MM.1S (cell line): ENCODE data around the gene KLF6.

Experiments used
- DNase-seq: peaks from one replicate; pipeline ENCODE4 v3.0.0-alpha.2; 2015
- H2AFZ ChIP-seq: fragments of 300-600 bp; sonication (generic); 2 replicates; pipeline ENCODE4 v1.6.0; 2016; ENCODE audit warnings: antibody characterized with exemption, low read length
- H3F3A ChIP-seq: fragments of 300-600 bp; sonication (generic); 2 replicates; pipeline ENCODE4 v1.6.1; 2016; ENCODE audit warnings: mild to moderate bottlenecking, antibody characterized with exemption, low read length, moderate library complexity, mixed read lengths; ENCODE audit not compliant: insufficient read depth
- H3K27ac ChIP-seq: fragments of 300-600 bp; sonication (generic); 2 replicates; pipeline ENCODE4 v1.5.1; 2016; ENCODE audit warnings: mild to moderate bottlenecking, low read length
- H3K27me3 ChIP-seq: fragments of 300-600 bp; sonication (generic); replicated peaks from 2 replicates; pipeline ENCODE4 v1.6.0; 2016; ENCODE audit warnings: low read length; ENCODE audit not compliant: insufficient read depth
- H3K36me3 ChIP-seq: fragments of 300-600 bp; sonication (generic); replicated peaks from 2 replicates; pipeline ENCODE4 v1.6.1; 2016; ENCODE audit warnings: mild to moderate bottlenecking, low read length, mixed read lengths; ENCODE audit not compliant: insufficient read depth
- H3K4me1 ChIP-seq: fragments of 300-600 bp; sonication (generic); 2 replicates; pipeline ENCODE4 v1.6.1; 2016; ENCODE audit warnings: low read length, mixed read lengths
- H3K4me2 ChIP-seq: fragments of 300-600 bp; sonication (generic); 2 replicates; pipeline ENCODE4 v1.6.0; 2016; ENCODE audit warnings: low read depth, low read length
- H3K4me3 ChIP-seq: fragments of 300-600 bp; sonication (generic); 2 replicates; pipeline ENCODE4 v1.5.1; 2016; ENCODE audit warnings: low read length, mixed read lengths
- H3K79me2 ChIP-seq: fragments of 300-600 bp; sonication (generic); 2 replicates; pipeline ENCODE4 v1.6.1; 2016; ENCODE audit warnings: mixed run types, low read length, mixed read lengths
- H3K9ac ChIP-seq: fragments of 300-600 bp; sonication (generic); 2 replicates; pipeline ENCODE4 v1.6.1; 2016; ENCODE audit warnings: low read length, mixed read lengths
- H3K9me2 ChIP-seq: fragments of 300-600 bp; sonication (generic); replicated peaks from 2 replicates; pipeline ENCODE4 v1.6.1; 2016; ENCODE audit warnings: mild to moderate bottlenecking, low read length, mixed read lengths; ENCODE audit not compliant: insufficient read depth
- H3K9me3 ChIP-seq: fragments of 300-600 bp; sonication (generic); replicated peaks from 2 replicates; pipeline ENCODE4 v1.6.1; 2016; ENCODE audit warnings: mild to moderate bottlenecking, low read length, mixed read lengths; ENCODE audit not compliant: insufficient read depth
- H4K20me1 ChIP-seq: fragments of 300-600 bp; sonication (generic); 2 replicates; pipeline ENCODE4 v1.6.1; 2016; ENCODE audit warnings: mild to moderate bottlenecking, low read length, moderate library complexity, mixed read lengths; ENCODE audit not compliant: insufficient read depth
- EZH2 ChIP-seq: fragments of 300-600 bp; sonication (generic); optimal IDR thresholded peaks from 2 replicates; pipeline ENCODE3; 2017; ENCODE audit warnings: low read depth, mild to moderate bottlenecking, antibody characterized with exemption, low read length, mixed read lengths
- EZH2phosphoT487 ChIP-seq: fragments of 300-600 bp; sonication (generic); IDR thresholded peaks from 2 replicates; pipeline ENCODE4 v1.6.1; 2018; ENCODE audit warnings: antibody characterized with exemption, low read length
- TF ChIP-seq, protein P1 (sequence below): fragments of 300-600 bp; sonication (generic); IDR thresholded peaks from 2 replicates; pipeline ENCODE4 v1.5.1; 2016; ENCODE audit warnings: antibody characterized with exemption, low read length, mixed read lengths

The KLF6 gene

GRCh38 chr10:3805791-3806461, 20.9 kb upstream of the KLF6 start:
- Histone ChIP-seq H3K79me2 (no peaks in the 10 kb centered on the region), H3K9me3 (no peaks in the 10 kb centered on the region), H3K9ac (peak overlapping the region; percentile 95), H3F3A (peaks cover 35% of the 10 kb centered on the region), H3K36me3 (no peaks in the 10 kb centered on the region), H3K9me2 (no peaks in the 10 kb centered on the region), H3K27me3 (no peaks in the 10 kb centered on the region), H2AFZ (no peak overlapping the region), H4K20me1 (no peaks in the 10 kb centered on the region), H3K4me1 (peaks cover 40% of the 10 kb centered on the region), H3K4me2 (peak overlapping the region; percentile 92), H3K27ac (peak overlapping the region; percentile 98), H3K4me3 (peak overlapping the region; percentile 50)
- DNase-seq, result peak; percentile 95
- TF ChIP-seq EZH2 (no peak), EZH2phosphoT487 (no peak)
- TF ChIP-seq, protein P1, sequence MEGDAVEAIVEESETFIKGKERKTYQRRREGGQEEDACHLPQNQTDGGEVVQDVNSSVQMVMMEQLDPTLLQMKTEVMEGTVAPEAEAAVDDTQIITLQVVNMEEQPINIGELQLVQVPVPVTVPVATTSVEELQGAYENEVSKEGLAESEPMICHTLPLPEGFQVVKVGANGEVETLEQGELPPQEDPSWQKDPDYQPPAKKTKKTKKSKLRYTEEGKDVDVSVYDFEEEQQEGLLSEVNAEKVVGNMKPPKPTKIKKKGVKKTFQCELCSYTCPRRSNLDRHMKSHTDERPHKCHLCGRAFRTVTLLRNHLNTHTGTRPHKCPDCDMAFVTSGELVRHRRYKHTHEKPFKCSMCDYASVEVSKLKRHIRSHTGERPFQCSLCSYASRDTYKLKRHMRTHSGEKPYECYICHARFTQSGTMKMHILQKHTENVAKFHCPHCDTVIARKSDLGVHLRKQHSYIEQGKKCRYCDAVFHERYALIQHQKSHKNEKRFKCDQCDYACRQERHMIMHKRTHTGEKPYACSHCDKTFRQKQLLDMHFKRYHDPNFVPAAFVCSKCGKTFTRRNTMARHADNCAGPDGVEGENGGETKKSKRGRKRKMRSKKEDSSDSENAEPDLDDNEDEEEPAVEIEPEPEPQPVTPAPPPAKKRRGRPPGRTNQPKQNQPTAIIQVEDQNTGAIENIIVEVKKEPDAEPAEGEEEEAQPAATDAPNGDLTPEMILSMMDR, result no peak

DNA sequence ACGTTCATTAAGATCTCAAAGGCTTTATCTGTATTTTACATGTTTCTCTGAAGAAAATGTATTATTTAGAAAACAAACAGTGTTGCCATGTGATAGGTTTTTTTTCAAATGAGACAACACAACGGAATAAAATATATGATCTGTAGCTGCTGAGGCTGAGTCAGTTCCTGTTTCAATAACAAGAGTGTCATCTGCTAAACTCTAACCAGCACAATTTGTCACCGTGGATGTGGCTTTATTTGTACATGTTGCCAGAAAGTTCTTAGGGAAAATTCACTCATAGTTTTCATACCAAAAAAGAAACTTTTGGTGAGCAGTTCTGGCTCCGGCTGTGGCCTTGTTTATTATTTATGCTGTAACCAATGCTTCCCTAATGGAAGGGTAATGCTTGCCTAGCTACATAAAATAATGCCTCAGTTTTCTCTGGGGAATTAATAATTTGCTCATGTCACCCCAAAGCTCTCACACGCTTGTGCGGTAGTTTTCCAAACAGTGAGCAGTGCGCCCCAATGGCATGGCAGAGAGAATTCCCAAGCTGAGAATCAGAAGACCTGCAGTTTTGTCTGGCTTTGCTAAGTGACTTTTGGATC, 20.3 kb upstream of the KLF6 start:
- Histone ChIP-seq H3K27me3 (no peaks in the 10 kb centered on the region), H3K4me2 (peak overlapping the region; percentile 92), H3K27ac (peak overlapping the region; percentile 98), H3K9me3 (no peaks in the 10 kb centered on the region), H3K36me3 (no peaks in the 10 kb centered on the region), H3K79me2 (no peaks in the 10 kb centered on the region), H2AFZ (no peak overlapping the region), H3K9ac (peak overlapping the region; percentile 95), H4K20me1 (no peaks in the 10 kb centered on the region), H3K4me1 (peaks cover 34% of the 10 kb centered on the region), H3K9me2 (no peaks in the 10 kb centered on the region), H3F3A (peaks cover 29% of the 10 kb centered on the region), H3K4me3 (peak overlapping the region; percentile 50)
- TF ChIP-seq EZH2 (no peak), EZH2phosphoT487 (no peak)
- TF ChIP-seq, protein P1, result no peak
- peak; percentile 88 for DNase-seq

DNA sequence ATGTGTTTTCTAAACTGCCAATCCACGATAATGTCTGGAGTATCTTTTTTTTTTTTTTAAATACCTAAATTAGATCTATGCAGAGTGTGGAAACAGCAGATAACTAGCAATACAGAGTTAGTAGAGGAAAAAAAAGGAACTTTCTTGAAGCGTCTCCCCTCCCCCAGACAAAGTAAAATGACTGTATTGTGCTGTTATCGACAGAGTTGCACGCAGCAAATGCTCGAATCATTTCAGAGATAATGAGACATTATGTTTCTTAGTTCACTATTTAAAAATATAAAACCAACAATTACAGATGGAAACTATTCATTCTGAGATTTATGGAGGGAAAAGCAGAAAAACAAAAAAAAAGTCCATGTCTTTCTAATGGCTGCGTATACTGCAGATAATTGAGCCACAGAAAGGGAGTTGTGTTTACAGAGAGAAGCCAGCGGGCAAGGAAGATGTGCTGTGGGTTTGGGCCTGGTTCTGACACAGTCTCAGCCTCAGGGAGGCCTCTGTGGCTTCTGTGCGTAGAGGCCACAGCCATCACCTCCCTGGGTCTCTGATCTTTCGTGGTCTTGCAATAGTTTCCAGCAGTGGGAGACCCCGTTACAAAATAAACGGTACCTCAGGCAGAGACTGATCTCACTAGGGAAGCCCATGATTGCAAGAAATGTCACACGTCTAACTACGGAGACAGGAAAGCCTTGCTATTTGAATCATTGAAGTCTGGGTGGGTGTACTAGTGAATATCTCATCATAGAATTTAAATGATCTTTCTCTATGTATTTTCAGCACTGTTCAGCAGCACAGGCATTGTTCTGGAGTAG, 19.1 kb upstream of the KLF6 start:
- Histone ChIP-seq H3K4me1 (peaks cover 29% of the 10 kb centered on the region), H3F3A (peaks cover 26% of the 10 kb centered on the region)
- DNase-seq, result no peak

More for the DNA sequence above, 19.1 kb upstream of the KLF6 start:
- TF ChIP-seq, protein P1, result no peak
- TF ChIP-seq EZH2phosphoT487 (no peak), EZH2 (no peak)
- peak overlapping the region; percentile 92; the same call in 1 of the 2 replicates for H3K4me2 ChIP-seq
- peak overlapping the region; percentile 98 for H3K27ac ChIP-seq
- no peaks in the 10 kb centered on the region for H3K27me3 ChIP-seq
- H3K9ac ChIP-seq, result peak overlapping the region; percentile 95
- no peaks in the 10 kb centered on the region for H4K20me1 ChIP-seq
- no peaks in the 10 kb centered on the region for H3K9me3 ChIP-seq
- no peaks in the 10 kb centered on the region for H3K36me3 ChIP-seq
- no peak overlapping the region for H2AFZ ChIP-seq
- H3K9me2 ChIP-seq, result no peaks in the 10 kb centered on the region
- no peak overlapping the region for H3K4me3 ChIP-seq
- no peaks in the 10 kb centered on the region for H3K79me2 ChIP-seq
